NCI-H146 treated with DMSO at 0.1 percent for 48 hours (cell line): ENCODE results near the gene HLF.
A peak's percentile ranks its signal among the peaks of the same experiment; 100 is the strongest.

ENCODE experiments used
- DNase-seq: peaks from one replicate; lab custom pipeline; 2025; ENCODE audit not compliant: unreplicated experiment; lab: John Stamatoyannopoulos, UW

Gene HLF

DNA sequence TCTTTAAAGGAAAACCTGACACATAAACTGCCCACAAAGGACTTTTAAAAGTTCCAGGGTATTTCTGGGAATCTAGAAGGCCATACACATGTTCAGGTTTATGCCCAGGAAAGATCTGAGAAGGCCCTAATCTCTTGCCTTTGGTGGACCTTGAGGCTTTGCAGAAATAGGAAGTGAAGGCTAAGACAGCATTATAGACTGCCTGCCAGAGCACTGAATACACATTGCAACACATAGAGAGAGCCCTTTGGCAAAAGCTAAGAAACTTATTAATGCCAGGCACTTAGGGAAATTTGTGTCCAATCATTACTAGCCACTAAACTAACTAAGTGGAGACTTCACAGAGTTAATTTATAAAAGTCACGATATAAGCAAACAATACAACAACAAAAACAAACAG, 86.5 kb downstream of the HLF start:
- DNase-seq: no peak

DNA sequence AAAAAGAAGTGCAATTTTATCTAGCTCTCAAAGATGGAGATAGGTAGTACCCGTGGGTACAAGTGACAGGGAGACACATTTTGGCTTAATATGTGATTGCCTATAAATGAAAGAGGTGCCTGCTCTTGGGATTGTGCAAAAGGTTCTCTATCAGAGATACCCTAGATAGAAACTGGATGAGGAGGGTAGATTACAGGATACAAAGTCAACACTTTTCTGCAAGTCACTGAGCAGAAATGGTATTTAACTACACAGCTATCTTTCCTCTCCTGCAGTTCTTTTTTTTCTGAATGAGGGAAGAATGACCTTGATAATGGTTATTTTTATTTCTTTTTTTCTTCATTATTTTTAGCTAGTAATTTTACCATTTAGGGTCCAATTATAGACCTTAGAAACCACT, 89.2 kb downstream of the HLF start:
- DNase-seq: no peak

DNA sequence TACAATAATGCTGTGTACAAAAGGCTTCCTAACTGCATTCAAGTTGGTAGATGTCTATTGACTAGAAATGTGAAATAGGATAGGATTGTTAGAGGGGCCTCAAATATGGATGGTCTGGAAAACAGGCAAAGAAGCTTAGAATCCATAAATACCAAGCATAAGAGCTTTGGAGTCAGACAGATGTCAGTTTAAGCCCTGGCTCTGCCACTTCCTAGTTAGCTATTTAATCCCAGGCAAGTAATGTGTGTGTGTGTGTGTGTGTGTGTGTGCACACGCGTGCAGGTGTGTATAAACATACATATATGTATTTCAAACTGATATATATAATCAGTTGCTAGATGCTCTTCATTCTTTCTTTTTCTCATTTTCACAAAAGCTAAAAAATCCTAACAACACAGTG, 90.2 kb downstream of the HLF start:
- no peak for DNase-seq

DNA sequence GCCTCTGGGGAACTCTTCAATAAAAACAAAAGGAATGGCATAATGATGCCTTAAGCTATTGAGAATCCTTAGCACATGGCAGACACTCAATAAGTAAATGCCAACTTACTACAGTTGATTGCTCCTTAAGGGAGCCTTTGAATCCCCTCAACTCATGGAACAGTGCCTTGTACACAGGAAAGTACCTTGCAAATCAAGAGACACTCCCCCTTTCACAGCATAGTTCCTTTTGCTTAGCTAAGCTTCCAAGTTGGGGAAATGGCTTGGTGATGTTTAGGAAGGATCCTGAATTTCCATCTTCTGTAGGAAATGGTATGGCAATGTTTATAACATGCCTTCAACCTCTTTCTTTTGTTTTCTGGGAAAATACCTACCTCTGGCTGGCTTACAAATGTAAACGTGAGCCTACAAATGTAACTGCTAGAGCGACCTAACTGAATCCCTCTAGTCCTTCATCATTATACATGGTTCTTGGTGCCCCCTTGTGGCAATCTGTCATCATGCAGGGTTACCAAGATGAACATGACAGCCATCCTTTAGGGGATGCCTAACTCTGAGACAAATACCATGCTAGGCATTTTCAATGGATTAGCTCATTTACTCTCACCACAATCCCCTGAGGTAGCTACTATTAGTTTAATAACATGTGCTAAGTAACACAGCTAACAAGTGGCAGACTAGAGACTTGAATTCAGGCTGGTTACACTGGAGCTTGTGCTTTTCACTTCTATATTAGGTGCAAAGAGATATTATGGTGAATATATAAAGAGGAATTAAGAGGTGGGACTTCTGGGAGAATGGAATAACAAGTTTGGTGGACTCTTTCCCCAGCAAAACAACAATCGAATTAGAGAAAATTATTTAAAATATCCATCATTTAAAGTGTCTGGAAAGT, 91.9 kb downstream of the HLF start:
- peak; percentile 1 for DNase-seq

DNA sequence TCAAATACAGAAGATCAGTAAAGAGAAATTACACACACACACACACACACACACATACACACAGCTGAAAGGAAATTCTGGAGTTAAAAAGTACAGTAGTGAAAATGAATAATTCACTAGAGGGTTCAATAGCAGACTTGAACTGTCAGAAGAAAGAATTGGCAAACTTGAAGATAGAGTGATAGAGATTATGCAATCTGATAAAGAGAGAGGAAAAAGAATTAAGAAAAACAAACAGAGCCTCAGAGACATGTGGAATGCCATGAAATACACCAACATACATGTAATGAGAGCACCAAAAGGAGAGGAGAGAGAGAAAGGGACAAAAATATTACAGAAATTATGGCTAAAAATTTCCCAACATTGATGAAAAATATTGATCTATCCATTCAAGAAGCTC, 96.2 kb downstream of the HLF start:
- DNase-seq: no peak

DNA sequence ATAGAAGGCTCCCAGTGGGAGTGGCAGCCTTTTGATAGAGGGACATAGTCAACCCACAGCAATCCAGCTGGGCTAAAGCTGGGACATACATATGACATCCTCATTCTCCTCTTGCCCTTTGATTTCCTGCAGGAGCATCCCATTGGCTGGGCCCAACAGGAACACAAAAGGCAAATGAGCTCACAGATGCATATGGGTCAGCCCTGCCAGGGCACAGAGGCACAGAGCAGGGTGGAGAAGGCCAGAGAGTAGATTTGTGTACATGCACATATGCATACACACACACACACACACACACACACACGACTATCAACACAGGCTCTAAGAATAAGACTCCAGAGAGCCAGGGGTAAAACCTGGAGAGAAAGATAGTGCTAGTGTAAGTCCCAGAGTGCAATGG, 98.3 kb downstream of the HLF start:
- DNase-seq: no peak

DNA sequence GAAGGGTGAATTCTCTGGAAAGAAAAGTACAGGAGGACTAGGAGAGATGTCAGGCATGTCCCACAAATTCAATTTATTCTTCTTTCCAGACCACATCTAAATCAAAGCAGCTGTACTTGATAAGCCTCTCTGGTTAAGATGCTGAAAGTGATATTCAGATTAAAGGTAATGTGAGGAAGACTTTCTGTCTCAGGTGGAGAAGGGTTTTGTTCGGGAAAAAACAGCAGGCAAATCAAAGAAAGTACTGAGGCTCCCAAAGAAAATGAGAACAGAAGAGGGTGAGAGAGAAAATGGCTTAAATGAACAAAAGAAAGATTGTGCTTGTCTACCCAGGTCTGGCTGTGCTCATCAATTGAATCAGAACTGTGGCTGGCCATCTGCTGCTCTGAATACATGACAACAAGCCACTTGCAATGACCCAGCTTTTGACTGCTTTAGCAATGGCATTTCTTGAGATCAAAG, 101.3 kb downstream of the HLF start:
- no peak for DNase-seq

DNA sequence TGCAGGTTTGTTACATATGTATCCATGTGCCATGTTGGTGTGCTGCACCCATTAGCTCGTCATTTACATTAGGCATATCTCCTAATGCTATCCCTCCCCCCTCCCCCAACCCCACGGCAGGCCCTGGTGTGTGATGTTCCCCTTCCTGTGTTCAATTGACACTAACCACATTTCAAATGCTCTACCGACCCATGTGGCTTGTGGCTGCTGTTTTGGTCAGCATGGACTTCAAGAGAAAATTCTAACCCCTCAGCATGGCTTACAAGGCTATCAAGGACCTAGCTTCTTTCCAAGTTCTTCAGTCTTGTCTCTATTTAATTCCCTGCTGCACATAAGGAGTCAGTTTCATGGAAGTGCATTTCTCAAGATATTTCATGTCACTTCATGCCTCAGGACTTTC, 103.9 kb downstream of the HLF start:
- no peak for DNase-seq
